Mesothelial cell of epicardium (in vitro differentiated cells): ENCODE data around the gene TMEM151B. TPM values are rescaled to one million over a fixed set of nuclear protein-coding genes. Genes with fewer than 3 reads are reported as not detected.

ENCODE experiments used
- DNase-seq, 2 experiments: peaks; one replicate each; pipeline ENCODE4 v3.0.0; 2021; ENCODE audit warnings: low spot score in 2 of 2; ENCODE audit not compliant: unreplicated experiment in 2 of 2
- H3K27ac Mint-ChIP-seq: 2 replicates; pipeline ENCODE4 v1.8.0; 2021; ENCODE audit warnings: mixed read lengths
- H3K27me3 Mint-ChIP-seq: 2 replicates; pipeline ENCODE4 v1.8.0; 2021; ENCODE audit warnings: low read depth, mixed read lengths
- H3K36me3 Mint-ChIP-seq: 2 replicates; pipeline ENCODE4 v1.8.0; 2021; ENCODE audit warnings: mixed read lengths
- H3K4me1 Mint-ChIP-seq: 2 replicates; pipeline ENCODE4 v1.8.0; 2021; ENCODE audit warnings: mixed read lengths
- H3K4me3 Mint-ChIP-seq: 2 replicates; pipeline ENCODE4 v1.8.0; 2021; ENCODE audit warnings: mild to moderate bottlenecking, moderate library complexity, mixed read lengths
- H3K9me3 Mint-ChIP-seq: 2 replicates; pipeline ENCODE4 v1.8.0; 2021; ENCODE audit warnings: mixed read lengths
- total RNA-seq: library from RNA; stranded (reverse); gene quantifications from 3 replicates; pipeline ENCODE4 v1.2.1, GENCODE V29; 2021
- TF ChIP-seq, protein P1 (sequence below): fragments of 200-600 bp; sonication (generic); IDR thresholded peaks from one replicate; pipeline ENCODE4 v1.5.0; 2021; ENCODE audit warnings: antibody characterized with exemption; ENCODE audit not compliant: unreplicated experiment

The TMEM151B gene
- total RNA-seq, 1 donor from 2014 or later: 0.56 TPM

- no peak overlapping the region for H3K27ac Mint-ChIP-seq
These were observed 3.0 kb upstream of the TMEM151B start for GRCh38 chr6:44267252-44267651.

GRCh38 chr6:44268095-44268628 is 2.1 kb upstream of the TMEM151B start:
- Mint-ChIP-seq H3K36me3 (no peaks in the 10 kb centered on the region), H3K27ac (no peak overlapping the region), H3K4me1 (peaks cover 23% of the 10 kb centered on the region), H3K27me3 (peaks cover 55% of the 10 kb centered on the region), H3K4me3 (no peak overlapping the region), H3K9me3 (no peaks in the 10 kb centered on the region)
- peak in 1 of 2 experiments; percentile 80 for DNase-seq
- TF ChIP-seq, protein P1, sequence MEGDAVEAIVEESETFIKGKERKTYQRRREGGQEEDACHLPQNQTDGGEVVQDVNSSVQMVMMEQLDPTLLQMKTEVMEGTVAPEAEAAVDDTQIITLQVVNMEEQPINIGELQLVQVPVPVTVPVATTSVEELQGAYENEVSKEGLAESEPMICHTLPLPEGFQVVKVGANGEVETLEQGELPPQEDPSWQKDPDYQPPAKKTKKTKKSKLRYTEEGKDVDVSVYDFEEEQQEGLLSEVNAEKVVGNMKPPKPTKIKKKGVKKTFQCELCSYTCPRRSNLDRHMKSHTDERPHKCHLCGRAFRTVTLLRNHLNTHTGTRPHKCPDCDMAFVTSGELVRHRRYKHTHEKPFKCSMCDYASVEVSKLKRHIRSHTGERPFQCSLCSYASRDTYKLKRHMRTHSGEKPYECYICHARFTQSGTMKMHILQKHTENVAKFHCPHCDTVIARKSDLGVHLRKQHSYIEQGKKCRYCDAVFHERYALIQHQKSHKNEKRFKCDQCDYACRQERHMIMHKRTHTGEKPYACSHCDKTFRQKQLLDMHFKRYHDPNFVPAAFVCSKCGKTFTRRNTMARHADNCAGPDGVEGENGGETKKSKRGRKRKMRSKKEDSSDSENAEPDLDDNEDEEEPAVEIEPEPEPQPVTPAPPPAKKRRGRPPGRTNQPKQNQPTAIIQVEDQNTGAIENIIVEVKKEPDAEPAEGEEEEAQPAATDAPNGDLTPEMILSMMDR: peak; percentile 84

More at GRCh38 chr6:44267252-44267651, 3.0 kb upstream of the TMEM151B start:
- H3K4me3 Mint-ChIP-seq: no peak overlapping the region
- H3K36me3 Mint-ChIP-seq: no peaks in the 10 kb centered on the region
- DNase-seq: no peak
- TF ChIP-seq, protein P1: no peak
- no peaks in the 10 kb centered on the region for H3K9me3 Mint-ChIP-seq
- H3K4me1 Mint-ChIP-seq: peaks cover 31% of the 10 kb centered on the region
- peaks cover 45% of the 10 kb centered on the region for H3K27me3 Mint-ChIP-seq

- H3K4me1 Mint-ChIP-seq: peaks cover 11% of the 10 kb centered on the region
- H3K36me3 Mint-ChIP-seq: no peaks in the 10 kb centered on the region
- H3K4me3 Mint-ChIP-seq: peak overlapping the region; percentile 70
- no peak for DNase-seq
- TF ChIP-seq, protein P1: no peak
- peaks cover 64% of the 10 kb centered on the region for H3K27me3 Mint-ChIP-seq
- no peaks in the 10 kb centered on the region for H3K9me3 Mint-ChIP-seq
- no peak overlapping the region for H3K27ac Mint-ChIP-seq
These were observed 901 bp upstream of the TMEM151B start for GRCh38 chr6:44269178-44269920.

GRCh38 chr6:44270526-44271405 is 516 bp downstream of the TMEM151B start:
- peak overlapping the region; percentile 66 for H3K4me3 Mint-ChIP-seq
- peaks cover 3% of the 10 kb centered on the region for H3K4me1 Mint-ChIP-seq
- no peaks in the 10 kb centered on the region for H3K36me3 Mint-ChIP-seq
- TF ChIP-seq, protein P1: no peak
- H3K27me3 Mint-ChIP-seq: peaks cover 66% of the 10 kb centered on the region
- DNase-seq: peak in 1 of 2 experiments; percentile 55
- H3K9me3 Mint-ChIP-seq: no peaks in the 10 kb centered on the region
- no peak overlapping the region for H3K27ac Mint-ChIP-seq

DNA sequence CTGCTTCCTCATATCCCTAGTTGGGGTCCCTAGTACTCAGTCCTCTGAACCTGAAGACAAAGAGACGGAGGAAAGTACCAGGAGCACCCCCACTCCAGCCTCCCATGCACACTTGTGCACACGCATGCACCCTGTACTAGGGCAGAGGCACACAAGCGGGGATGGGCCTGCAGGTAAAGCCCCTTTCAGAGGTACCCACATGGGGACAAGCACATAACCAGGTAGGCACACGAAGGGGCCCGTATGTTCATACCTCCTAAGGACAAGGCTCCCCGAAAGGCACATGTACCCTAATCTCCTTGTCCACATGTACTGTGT is 1.1 kb downstream of the TMEM151B start:
- Mint-ChIP-seq H3K27me3 (peaks cover 66% of the 10 kb centered on the region), H3K4me1 (peaks cover 3% of the 10 kb centered on the region), H3K36me3 (no peaks in the 10 kb centered on the region), H3K27ac (no peak overlapping the region), H3K4me3 (peak overlapping the region; percentile 66), H3K9me3 (no peaks in the 10 kb centered on the region)
- DNase-seq: no peak
- TF ChIP-seq, protein P1: no peak
